PC-3 (cell line): Measurements from ENCODE around the gene PHF21B.

ENCODE experiments used
- EZH2phosphoT487 ChIP-seq: fragments of 300-600 bp; sonication (generic); IDR thresholded peaks from 2 replicates; pipeline ENCODE4 v1.6.1; 2018; ENCODE audit warnings: mild to moderate bottlenecking, antibody characterized with exemption, low read length, borderline replicate concordance
- TF ChIP-seq, protein P1 (sequence below): fragments of 300-600 bp; sonication (generic); conservative IDR thresholded peaks from 2 replicates; pipeline ENCODE4 v1.5.1; 2017; ENCODE audit warnings: antibody characterized with exemption, low read depth, mild to moderate bottlenecking, low read length

DNA sequence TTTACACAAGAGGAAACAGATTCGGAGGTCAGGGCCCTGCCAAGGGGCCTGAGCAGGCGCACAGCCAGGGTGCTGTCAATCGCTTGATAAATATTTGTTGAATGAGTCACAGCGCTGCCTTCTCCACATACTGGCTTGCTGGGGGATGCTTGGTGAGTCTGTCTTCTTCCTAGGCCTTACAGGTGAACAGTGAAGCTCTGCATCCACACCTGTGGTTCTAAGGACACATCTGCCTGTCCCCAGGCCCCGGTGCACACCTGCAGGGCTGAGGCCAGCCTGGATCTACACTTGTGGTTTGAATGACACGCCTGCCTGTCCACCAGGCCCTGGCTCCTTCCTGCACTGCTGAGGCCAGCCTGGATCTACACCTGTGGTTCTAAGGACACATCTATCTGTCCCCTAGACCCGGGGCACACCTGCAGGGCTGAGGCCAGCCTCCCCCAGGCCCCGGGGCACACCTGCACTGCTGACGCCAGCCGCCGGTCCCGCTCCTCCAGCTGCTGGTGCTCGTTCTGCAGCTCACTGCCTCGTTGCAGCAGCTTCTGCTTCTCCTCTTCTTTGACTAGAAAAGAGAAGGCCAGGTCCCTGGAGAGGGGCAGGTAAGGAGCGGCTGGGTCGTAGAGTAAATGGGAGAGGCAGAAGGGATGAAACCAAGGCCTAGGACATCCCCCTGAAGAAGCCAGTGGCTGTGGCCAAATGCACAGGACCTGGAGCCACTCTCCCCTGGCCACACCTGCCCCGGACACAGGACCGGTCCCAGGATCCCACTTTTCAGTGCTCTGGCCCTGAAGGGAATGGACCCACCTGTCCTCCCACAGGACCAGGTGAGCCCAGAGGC lies 124.6 kb downstream of the PHF21B start:
- TF ChIP-seq, protein P1, sequence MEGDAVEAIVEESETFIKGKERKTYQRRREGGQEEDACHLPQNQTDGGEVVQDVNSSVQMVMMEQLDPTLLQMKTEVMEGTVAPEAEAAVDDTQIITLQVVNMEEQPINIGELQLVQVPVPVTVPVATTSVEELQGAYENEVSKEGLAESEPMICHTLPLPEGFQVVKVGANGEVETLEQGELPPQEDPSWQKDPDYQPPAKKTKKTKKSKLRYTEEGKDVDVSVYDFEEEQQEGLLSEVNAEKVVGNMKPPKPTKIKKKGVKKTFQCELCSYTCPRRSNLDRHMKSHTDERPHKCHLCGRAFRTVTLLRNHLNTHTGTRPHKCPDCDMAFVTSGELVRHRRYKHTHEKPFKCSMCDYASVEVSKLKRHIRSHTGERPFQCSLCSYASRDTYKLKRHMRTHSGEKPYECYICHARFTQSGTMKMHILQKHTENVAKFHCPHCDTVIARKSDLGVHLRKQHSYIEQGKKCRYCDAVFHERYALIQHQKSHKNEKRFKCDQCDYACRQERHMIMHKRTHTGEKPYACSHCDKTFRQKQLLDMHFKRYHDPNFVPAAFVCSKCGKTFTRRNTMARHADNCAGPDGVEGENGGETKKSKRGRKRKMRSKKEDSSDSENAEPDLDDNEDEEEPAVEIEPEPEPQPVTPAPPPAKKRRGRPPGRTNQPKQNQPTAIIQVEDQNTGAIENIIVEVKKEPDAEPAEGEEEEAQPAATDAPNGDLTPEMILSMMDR = no peak
- no peak for TF ChIP-seq EZH2phosphoT487
